Forelimb muscle (tissue), 1 donor: ENCODE measurements around the gene TTC39C. TPM values are rescaled to one million over a fixed set of nuclear protein-coding genes. Genes with fewer than 3 reads are reported as not detected.

Experiments used
- DNase-seq: peaks from one replicate; pipeline ENCODE4 v3.0.0-alpha.2; 2013; ENCODE audit warnings: low read depth
- polyA plus RNA-seq: library from polyadenylated mRNA; unstranded; fragments of 120-200 nt; gene quantifications from one replicate; pipeline ENCODE4 v1.2.1, GENCODE V29; 2013; ENCODE audit not compliant: insufficient read length

TTC39C gene
- polyA plus RNA-seq, 1 donor, result 3.5 TPM

- DNase-seq, result no peak
Measured at GRCh38 chr18:23992089-23992940, 22.2 kb upstream of the TTC39C start.

GRCh38 chr18:23992941-23993280 is 21.6 kb upstream of the TTC39C start:
- no peak for DNase-seq

- DNase-seq, result no peak
Measured at GRCh38 chr18:23994361-23994902, 20.1 kb upstream of the TTC39C start.

GRCh38 chr18:23995180-23995579 is 19.4 kb upstream of the TTC39C start:
- no peak for DNase-seq

- DNase-seq, result no peak
Measured at GRCh38 chr18:23998018-23998417, 16.5 kb upstream of the TTC39C start.

- DNase-seq, result no peak
Measured at GRCh38 chr18:23998820-23999219, 15.7 kb upstream of the TTC39C start.

- no peak for DNase-seq
Measured at GRCh38 chr18:24000613-24001490, 13.7 kb upstream of the TTC39C start.

- DNase-seq, result no peak
Measured at GRCh38 chr18:24002479-24002878, 12.1 kb upstream of the TTC39C start.

- DNase-seq, result no peak
Measured at GRCh38 chr18:24003288-24003687, 11.3 kb upstream of the TTC39C start.

- DNase-seq, result no peak
Measured at GRCh38 chr18:24003903-24004640, 10.5 kb upstream of the TTC39C start.

GRCh38 chr18:24006712-24007313 is 7.7 kb upstream of the TTC39C start:
- no peak for DNase-seq

- DNase-seq, result no peak
Measured at GRCh38 chr18:24009246-24009645, 5.3 kb upstream of the TTC39C start.

GRCh38 chr18:24009651-24010333 is 4.8 kb upstream of the TTC39C start:
- DNase-seq, result no peak

- no peak for DNase-seq
Measured at GRCh38 chr18:24010673-24011072, 3.9 kb upstream of the TTC39C start.

- DNase-seq, result no peak
Measured at GRCh38 chr18:24011123-24011917, 3.2 kb upstream of the TTC39C start.

- no peak for DNase-seq
Measured at GRCh38 chr18:24013051-24013450, 1.5 kb upstream of the TTC39C start.

- DNase-seq, result no peak
Measured at GRCh38 chr18:24014986-24015638, 558 bp downstream of the TTC39C start.

GRCh38 chr18:24015639-24016631 is 1.4 kb downstream of the TTC39C start:
- no peak for DNase-seq
